Measurements from ENCODE around the gene ITGBL1. TPM values are rescaled to one million over a fixed set of nuclear protein-coding genes. Genes with fewer than 3 reads are reported as not detected.

The ITGBL1 gene
- total RNA-seq, 1 experiment from 2014 or later, result not detected

DNA sequence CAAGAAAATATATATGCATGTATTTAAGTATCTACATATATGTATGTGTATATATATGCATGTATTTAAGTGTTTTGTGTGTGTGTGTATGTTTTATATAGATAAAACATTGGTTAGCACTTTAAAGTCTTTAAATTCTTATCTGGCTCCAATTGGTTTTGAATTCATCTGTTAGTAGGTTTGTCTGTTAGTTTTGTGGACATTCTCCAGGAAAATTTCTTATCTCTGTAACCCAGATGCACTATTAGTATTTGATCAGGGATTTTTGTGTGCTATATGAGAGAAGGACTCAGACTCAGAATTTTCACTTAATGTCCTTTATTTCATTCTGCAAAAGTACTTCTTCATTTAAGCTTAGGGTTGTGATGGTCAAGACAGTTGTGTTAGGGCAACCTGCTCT, 103.1 kb downstream of the ITGBL1 start:
- POLR2A ChIA-PET, result interaction anchor here (0.6 kb wide), 1 partner anchor 562 kb away, joined by 3 read pairs; no protein-coding TSS in a partner anchor
- DNase-seq (ENCODE audit: unreplicated experiment), result no peak
- no peaks in the 10 kb centered on the region for H3K36me3 Mint-ChIP-seq (ENCODE audit: insufficient read depth, unreplicated experiment)
- H3K4me1 Mint-ChIP-seq (ENCODE audit: insufficient read depth, unreplicated experiment), result peaks cover 9% of the 10 kb centered on the region
- no TSS peak for BruUV-seq (replicated peaks)
- CTCF ChIA-PET, result no interaction called here
- TF ChIP-seq, protein P1, sequence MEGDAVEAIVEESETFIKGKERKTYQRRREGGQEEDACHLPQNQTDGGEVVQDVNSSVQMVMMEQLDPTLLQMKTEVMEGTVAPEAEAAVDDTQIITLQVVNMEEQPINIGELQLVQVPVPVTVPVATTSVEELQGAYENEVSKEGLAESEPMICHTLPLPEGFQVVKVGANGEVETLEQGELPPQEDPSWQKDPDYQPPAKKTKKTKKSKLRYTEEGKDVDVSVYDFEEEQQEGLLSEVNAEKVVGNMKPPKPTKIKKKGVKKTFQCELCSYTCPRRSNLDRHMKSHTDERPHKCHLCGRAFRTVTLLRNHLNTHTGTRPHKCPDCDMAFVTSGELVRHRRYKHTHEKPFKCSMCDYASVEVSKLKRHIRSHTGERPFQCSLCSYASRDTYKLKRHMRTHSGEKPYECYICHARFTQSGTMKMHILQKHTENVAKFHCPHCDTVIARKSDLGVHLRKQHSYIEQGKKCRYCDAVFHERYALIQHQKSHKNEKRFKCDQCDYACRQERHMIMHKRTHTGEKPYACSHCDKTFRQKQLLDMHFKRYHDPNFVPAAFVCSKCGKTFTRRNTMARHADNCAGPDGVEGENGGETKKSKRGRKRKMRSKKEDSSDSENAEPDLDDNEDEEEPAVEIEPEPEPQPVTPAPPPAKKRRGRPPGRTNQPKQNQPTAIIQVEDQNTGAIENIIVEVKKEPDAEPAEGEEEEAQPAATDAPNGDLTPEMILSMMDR (IDR thresholded peaks at IDR 0.05; ENCODE audit: unreplicated experiment), result no peak
- H3K9me3 Mint-ChIP-seq (ENCODE audit: unreplicated experiment), result no peaks in the 10 kb centered on the region
- no peaks in the 10 kb centered on the region for H3K27me3 Mint-ChIP-seq (ENCODE audit: insufficient read depth, unreplicated experiment)
- intact Hi-C loops (cut with micrococcal nuclease), result no loop called here
- no peak overlapping the region for H3K4me3 Mint-ChIP-seq (ENCODE audit: unreplicated experiment)
- H3K27ac Mint-ChIP-seq (ENCODE audit: low read depth, unreplicated experiment), result no peak overlapping the region

DNA sequence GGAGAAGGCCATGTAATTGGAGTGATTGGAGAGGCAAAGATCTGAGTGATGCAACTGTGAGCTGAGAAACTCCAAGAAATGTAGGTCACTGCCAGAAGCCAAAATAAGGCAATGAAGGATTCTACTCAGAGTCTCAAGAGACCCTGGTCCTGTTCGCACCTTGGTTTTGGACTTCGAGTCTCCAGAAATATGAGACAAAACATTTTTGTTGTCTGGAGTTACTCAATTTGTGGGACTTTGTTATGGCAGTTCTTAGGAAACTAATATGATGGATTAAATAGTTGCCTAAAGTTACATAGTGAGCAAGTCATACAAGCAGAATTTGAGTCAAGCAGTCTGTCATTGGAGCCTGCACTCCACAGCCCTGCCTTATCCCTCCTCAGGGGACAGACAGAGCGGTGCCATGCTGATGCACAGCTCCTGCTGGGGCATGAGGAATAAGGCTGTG, 104.2 kb downstream of the ITGBL1 start:
- intact Hi-C loops (cut with micrococcal nuclease), result no loop called here
- TF ChIP-seq, protein P1 (IDR thresholded peaks at IDR 0.05; ENCODE audit: unreplicated experiment), result no peak
- CTCF ChIA-PET, result interaction anchor here (0.6 kb wide), 1 partner anchor 1186 kb away, joined by 3 read pairs; no protein-coding TSS in a partner anchor
- Mint-ChIP-seq H3K4me3 (ENCODE audit: unreplicated experiment) (no peak overlapping the region), H3K36me3 (ENCODE audit: insufficient read depth, unreplicated experiment) (no peaks in the 10 kb centered on the region), H3K9me3 (ENCODE audit: unreplicated experiment) (no peaks in the 10 kb centered on the region), H3K27ac (ENCODE audit: low read depth, unreplicated experiment) (no peak overlapping the region), H3K27me3 (ENCODE audit: insufficient read depth, unreplicated experiment) (no peaks in the 10 kb centered on the region), H3K4me1 (ENCODE audit: insufficient read depth, unreplicated experiment) (peaks cover 9% of the 10 kb centered on the region)
- no TSS peak for BruUV-seq (replicated peaks)
- POLR2A ChIA-PET, result no interaction called here
- no peak for DNase-seq (ENCODE audit: unreplicated experiment)

DNA sequence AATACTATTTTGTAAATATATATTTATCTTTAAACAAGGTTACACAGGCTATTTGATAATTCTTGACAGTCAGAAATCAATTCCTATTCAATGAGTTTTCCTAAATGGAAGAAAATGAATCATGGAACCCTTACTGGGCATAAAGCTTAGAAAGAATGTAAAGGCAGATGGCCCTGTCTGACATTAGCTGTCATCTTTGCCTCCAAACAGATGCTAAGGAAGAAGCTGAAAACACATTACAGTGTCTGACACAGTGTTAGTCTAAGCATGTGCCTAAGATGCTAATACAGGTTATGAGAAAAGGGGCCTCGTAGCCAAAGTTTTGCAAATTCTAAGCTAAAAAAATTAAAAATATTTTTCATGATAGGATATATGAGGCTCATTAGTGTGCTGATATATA, 112.8 kb downstream of the ITGBL1 start:
- H3K36me3 Mint-ChIP-seq (ENCODE audit: insufficient read depth, unreplicated experiment), result no peaks in the 10 kb centered on the region
- no peak overlapping the region for H3K4me3 Mint-ChIP-seq (ENCODE audit: unreplicated experiment)
- ChIA-PET POLR2A (no interaction called here), CTCF (interaction anchor here (1.1 kb wide), 1 partner anchor 13 kb away, joined by 4 read pairs; no protein-coding TSS in a partner anchor)
- no TSS peak for BruUV-seq (replicated peaks)
- TF ChIP-seq, protein P1 (IDR thresholded peaks at IDR 0.05; ENCODE audit: unreplicated experiment), result no peak
- no peaks in the 10 kb centered on the region for H3K4me1 Mint-ChIP-seq (ENCODE audit: insufficient read depth, unreplicated experiment)
- no peaks in the 10 kb centered on the region for H3K9me3 Mint-ChIP-seq (ENCODE audit: unreplicated experiment)
- no peak for DNase-seq (ENCODE audit: unreplicated experiment)
- no peaks in the 10 kb centered on the region for H3K27me3 Mint-ChIP-seq (ENCODE audit: insufficient read depth, unreplicated experiment)
- H3K27ac Mint-ChIP-seq (ENCODE audit: low read depth, unreplicated experiment), result no peak overlapping the region
- intact Hi-C loops (cut with micrococcal nuclease), result no loop called here

DNA sequence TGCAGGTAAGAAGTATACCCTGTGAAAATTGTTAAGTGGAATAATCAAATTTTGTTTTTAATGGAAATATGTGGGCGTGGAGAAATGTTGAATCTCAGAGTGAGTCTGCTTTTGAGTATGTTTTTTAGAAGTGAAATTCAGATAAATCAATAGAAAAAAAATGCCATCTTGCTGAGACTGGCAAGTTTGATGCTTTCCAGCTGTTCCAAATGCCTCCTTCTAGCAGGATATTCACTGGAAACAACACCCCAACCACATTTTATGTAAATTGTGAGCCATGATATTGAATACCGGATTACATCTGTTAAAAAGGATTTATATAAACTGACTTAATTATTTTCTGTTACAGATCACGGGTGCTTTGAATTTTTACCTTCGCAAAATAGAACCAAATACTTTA, 115.4 kb downstream of the ITGBL1 start:
- Mint-ChIP-seq H3K27ac (ENCODE audit: low read depth, unreplicated experiment) (no peak overlapping the region), H3K9me3 (ENCODE audit: unreplicated experiment) (no peaks in the 10 kb centered on the region), H3K4me3 (ENCODE audit: unreplicated experiment) (no peak overlapping the region), H3K27me3 (ENCODE audit: insufficient read depth, unreplicated experiment) (no peaks in the 10 kb centered on the region), H3K36me3 (ENCODE audit: insufficient read depth, unreplicated experiment) (no peaks in the 10 kb centered on the region), H3K4me1 (ENCODE audit: insufficient read depth, unreplicated experiment) (no peaks in the 10 kb centered on the region)
- BruUV-seq (replicated peaks), result no TSS peak
- no peak for DNase-seq (ENCODE audit: unreplicated experiment)
- ChIA-PET POLR2A (interaction anchor here (1.1 kb wide), 1 partner anchor 82 kb away, joined by 5 read pairs; no protein-coding TSS in a partner anchor), CTCF (no interaction called here)
- intact Hi-C loops (cut with micrococcal nuclease), result no loop called here
- TF ChIP-seq, protein P1 (IDR thresholded peaks at IDR 0.05; ENCODE audit: unreplicated experiment), result no peak
